VCaP (cell line): ENCODE results near the gene PHEX.

Experiments
- H3K27ac ChIP-seq: fragments of 450-650 bp; 2 replicates; pipeline ENCODE4 v1.5.1; 2017
- TF ChIP-seq, protein P1 (sequence below): fragments of 450-650 bp; conservative IDR thresholded peaks from 2 replicates; pipeline ENCODE4 v1.5.1; 2017; ENCODE audit warnings: mild to moderate bottlenecking, moderate library complexity

The PHEX gene

DNA sequence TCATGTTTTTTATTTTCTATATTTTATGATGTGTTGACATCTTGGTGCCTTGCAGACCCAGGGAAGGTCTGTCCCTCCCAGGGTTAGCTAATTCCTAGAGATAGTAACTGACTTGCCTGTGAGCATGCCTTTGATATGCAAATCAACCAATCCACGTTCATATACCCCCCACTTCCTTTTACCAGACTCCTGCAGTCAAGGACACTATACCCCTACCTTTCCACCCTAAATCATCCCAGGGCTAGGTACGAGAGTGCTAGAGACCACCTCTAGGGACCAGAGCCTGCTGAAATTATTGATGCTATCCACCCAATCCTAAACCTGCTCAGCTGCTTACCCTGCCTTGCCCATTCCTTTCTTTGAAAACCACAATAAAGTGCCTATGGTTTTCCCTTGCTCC is 7.5 kb upstream of the PHEX start:
- no peak overlapping the region for H3K27ac ChIP-seq
- TF ChIP-seq, protein P1, sequence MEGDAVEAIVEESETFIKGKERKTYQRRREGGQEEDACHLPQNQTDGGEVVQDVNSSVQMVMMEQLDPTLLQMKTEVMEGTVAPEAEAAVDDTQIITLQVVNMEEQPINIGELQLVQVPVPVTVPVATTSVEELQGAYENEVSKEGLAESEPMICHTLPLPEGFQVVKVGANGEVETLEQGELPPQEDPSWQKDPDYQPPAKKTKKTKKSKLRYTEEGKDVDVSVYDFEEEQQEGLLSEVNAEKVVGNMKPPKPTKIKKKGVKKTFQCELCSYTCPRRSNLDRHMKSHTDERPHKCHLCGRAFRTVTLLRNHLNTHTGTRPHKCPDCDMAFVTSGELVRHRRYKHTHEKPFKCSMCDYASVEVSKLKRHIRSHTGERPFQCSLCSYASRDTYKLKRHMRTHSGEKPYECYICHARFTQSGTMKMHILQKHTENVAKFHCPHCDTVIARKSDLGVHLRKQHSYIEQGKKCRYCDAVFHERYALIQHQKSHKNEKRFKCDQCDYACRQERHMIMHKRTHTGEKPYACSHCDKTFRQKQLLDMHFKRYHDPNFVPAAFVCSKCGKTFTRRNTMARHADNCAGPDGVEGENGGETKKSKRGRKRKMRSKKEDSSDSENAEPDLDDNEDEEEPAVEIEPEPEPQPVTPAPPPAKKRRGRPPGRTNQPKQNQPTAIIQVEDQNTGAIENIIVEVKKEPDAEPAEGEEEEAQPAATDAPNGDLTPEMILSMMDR: no peak

DNA sequence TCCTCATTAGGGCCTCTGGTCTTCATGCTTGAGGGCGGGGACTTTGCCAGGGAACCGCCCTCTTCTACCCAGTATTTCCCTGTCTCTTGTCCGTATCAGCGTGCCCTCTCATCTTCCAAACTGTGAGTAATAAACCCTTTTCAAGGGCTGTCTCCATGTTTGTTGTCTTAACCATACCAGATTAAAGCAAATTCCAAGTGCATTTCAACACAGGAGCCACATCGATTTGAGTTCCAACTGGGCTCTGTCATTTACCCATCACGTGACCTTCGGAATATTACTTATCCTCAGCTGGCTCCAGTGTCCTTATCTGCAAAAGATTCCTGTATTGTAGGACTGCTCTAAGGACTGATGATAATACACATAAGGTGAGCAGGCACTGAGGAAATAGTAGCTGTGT is 6.4 kb upstream of the PHEX start:
- no peak overlapping the region for H3K27ac ChIP-seq
- TF ChIP-seq, protein P1: no peak

DNA sequence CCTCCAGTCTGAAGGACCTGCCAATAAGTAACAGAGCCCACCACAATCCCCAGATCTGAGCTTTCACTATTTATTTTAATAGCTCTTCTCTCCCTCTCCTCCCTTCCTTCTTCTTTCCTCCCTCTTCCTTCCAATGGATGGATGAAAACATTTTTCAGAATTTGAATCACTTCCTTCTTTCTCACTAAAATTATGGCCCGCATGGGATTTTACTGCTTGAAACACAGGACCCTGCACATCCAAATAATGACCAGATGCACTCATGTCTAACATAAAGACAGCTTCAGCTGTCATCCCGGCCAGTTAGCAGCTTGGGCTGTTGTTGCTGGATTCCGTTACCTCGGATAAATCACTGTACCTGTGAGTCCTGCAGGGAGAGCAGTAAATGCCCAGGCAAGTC is 5.4 kb upstream of the PHEX start:
- TF ChIP-seq, protein P1: no peak
- H3K27ac ChIP-seq: no peak overlapping the region

DNA sequence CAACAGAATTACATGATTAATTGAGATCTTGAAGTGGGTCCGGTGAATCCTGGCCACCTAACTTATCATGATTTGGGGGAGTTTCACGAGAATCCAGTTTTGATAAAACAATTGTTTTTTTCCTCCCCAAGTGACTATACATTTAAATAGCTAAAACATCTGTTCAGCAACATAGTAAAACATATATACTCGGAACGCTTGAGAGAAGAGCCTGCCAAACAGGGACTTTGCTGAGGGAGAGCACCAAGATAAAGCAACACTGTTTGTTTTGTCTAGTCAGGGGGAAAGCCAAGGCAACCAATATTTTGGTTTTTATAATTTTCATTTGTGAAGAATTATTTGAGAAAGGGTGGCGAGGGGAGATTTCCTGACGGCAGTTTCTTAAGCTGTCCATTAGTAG is 381 bp downstream of the PHEX start:
- TF ChIP-seq, protein P1: no peak
- no peak overlapping the region for H3K27ac ChIP-seq

DNA sequence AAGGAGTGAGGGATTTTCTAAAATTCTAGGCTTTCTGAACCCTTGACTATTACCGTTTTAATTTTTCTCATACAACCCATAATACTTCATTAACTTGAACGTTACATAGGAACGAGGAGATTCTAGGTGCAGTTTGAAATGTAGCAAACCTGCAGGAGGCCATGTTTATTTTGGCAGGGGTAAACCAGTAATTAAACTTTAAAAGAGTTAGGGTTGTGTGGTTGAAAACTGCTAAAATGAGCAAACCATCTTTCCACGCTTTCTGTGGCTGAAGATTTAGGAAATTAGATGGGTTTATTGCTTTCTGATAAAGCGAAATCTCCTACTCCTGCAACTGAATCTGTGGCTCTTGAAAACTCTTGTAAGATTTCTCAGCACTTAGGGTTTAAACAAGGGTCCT is 1.7 kb downstream of the PHEX start:
- TF ChIP-seq, protein P1: no peak

DNA sequence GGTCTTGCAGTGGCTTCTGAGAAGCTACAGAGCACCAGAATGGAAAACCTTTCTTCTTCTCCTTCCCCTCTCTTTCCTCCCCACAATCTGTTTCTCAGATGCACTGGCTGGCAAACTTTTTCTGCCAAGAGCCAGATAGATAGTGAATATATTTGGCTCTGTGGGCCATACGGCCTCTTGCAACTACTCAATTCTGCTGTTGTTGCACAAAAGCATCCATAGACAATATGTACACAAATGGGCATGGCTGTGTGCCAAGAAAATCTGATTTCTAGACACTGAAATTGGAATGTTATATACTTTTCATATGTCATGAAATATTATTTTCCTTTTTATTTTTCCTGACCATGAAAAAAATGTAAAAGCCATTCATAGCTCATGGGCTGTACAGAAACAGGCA is 3.1 kb downstream of the PHEX start:
- H3K27ac ChIP-seq: no peak overlapping the region
- TF ChIP-seq, protein P1: no peak

More for the DNA sequence above, 1.7 kb downstream of the PHEX start:
- no peak overlapping the region for H3K27ac ChIP-seq

DNA sequence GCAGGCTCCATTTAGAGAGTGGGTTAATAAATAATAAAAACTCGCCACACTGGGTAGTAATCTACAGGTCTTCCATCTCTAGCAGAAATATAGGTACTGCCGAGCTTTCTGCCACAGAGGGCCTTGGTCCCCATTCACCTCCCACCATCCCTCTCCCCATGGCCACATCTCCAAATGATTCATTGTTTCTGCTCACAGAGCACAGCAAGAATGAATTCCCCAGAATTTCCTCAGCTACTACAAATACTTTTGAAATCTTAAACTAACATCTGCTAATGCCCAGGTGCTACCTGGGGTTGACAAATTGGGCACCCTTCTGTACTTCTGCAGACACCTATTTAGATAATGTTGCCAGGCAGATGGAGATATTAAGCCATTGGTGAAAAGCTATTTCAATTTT is 5.1 kb downstream of the PHEX start:
- no peak overlapping the region for H3K27ac ChIP-seq
- TF ChIP-seq, protein P1: no peak
